HAP-1 (cell line): ENCODE results near the gene NACA2.
"Not testable (repeated sequence)": the region's sequence is repeated elsewhere in the genome, so short reads cannot be mapped to it uniquely, and the experiment has no call there.

ENCODE experiments used
- DNase-seq, 2 experiments: peaks; one replicate each; pipeline ENCODE4 v3.0.0-alpha.2; 2016 to 2020; ENCODE audit warnings: low spot score in 2 of 2
- H3K27me3 ChIP-seq: fragments of 250-450 bp; sonication (Bioruptor Pico); 2 replicates; pipeline ENCODE4 v1.5.1; 2020; ENCODE audit warnings: low read depth, mild to moderate bottlenecking, moderate library complexity
- H3K36me3 ChIP-seq: fragments of 250-450 bp; sonication (Bioruptor Pico); replicated peaks from 2 replicates; pipeline ENCODE4 v1.5.1; 2020; ENCODE audit warnings: mild to moderate bottlenecking
- H3K4me1 ChIP-seq: fragments of 250-450 bp; sonication (Bioruptor Pico); 2 replicates; pipeline ENCODE4 v1.5.1; 2020; ENCODE audit warnings: mild to moderate bottlenecking
- H3K4me3 ChIP-seq: fragments of 250-450 bp; sonication (Bioruptor Pico); 2 replicates; pipeline ENCODE4 v1.5.1; 2020; ENCODE audit warnings: mild to moderate bottlenecking, moderate library complexity
- H3K9me3 ChIP-seq: fragments of 250-450 bp; sonication (Bioruptor Pico); 2 replicates; pipeline ENCODE4 v1.5.1; 2020; ENCODE audit warnings: mild to moderate bottlenecking, moderate library complexity
- in situ Hi-C: fragments of 300-500 bp; cut with MboI; formaldehyde crosslinking; loops from 3 replicates; pipeline ENCODE4 v1.14.3; 2020; ENCODE audit warnings: low sequenced_read_pairs, inconsistent platforms, mixed read lengths

Gene NACA2

DNA sequence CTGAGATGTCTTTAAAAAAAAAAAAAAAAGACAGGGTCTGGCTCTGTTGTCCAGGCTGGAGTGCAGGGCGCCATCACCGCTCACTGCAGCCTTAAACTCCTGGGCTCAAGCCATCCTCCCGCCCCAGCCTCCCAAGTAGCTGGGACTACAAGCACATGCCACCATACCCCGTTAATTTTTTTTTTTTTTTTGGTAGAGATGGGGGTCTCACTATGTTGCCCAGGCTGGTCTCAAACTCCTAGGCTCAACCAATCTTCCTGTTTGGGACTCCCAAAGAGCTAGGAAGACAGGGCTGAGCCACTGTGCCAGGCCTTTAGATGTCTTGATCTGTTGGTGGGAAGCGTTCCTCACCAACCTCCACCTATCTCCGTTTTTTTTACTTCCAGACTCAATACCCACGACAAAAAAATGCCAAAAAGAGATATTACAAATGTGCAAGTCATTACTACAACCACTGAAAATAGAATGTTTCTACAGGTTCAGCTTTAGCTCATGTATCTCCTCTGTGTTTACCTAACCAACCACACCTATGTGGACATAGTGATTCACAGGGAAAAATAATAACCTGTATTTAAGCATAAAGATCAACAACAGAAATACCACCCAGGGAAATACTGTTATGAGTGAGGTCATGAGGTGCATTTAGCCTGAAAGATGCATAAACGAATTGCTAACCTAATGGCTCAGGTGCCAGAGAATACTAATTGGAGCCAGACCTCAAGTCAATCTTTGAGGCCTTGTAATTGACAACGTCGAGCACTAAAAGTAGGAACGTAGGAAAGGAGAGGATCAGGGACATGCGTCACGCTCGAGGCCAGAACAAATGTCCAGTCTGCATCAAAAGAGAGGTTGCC is 22.6 kb downstream of the NACA2 start:
- Histone ChIP-seq H3K4me3 (no peak overlapping the region), H3K4me1 (peaks cover 7% of the 10 kb centered on the region), H3K36me3 (no peaks in the 10 kb centered on the region), H3K27me3 (no peaks in the 10 kb centered on the region), H3K9me3 (peaks cover 6% of the 10 kb centered on the region)
- no peak for DNase-seq
- in situ Hi-C loops: loop anchor here (25.0 kb wide), 1 partner anchor 581 kb away; no protein-coding TSS in a partner anchor

GRCh38 chr17:61567045-61567802 is 23.8 kb downstream of the NACA2 start:
- in situ Hi-C loops: loop anchor here (25.0 kb wide), 1 partner anchor 580 kb away; no protein-coding TSS in a partner anchor

DNA sequence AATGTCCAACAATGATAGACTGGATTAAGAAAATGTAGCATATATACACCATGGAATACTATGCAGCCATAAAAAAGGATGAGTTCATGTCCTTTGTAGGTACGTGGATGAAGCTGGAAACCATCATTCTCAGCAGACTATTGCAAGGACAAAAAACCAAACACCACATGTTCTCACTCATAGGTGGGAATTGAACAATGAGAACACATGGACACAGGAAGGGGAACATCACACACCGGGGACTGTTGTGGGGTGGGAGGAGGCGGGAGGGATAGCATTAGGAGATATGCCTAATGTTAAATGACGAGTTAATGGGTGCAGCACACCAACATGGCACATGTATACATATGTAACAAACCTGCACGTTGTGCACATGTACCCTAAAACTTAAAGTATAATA is 24.6 kb downstream of the NACA2 start:
- H3K27me3 ChIP-seq, H3K36me3 ChIP-seq, H3K4me1 ChIP-seq, DNase-seq, H3K4me3 ChIP-seq, H3K9me3 ChIP-seq: not testable (repeated sequence)
- in situ Hi-C loops: loop anchor here (25.0 kb wide), 1 partner anchor 579 kb away; no protein-coding TSS in a partner anchor

More at GRCh38 chr17:61567045-61567802, 23.8 kb downstream of the NACA2 start:
- Histone ChIP-seq H3K4me3 (no peak overlapping the region), H3K9me3 (peaks cover 6% of the 10 kb centered on the region), H3K4me1 (peaks cover 7% of the 10 kb centered on the region), H3K36me3 (no peaks in the 10 kb centered on the region), H3K27me3 (no peaks in the 10 kb centered on the region)
- DNase-seq: peak in 1 of 2 experiments; percentile 69

DNA sequence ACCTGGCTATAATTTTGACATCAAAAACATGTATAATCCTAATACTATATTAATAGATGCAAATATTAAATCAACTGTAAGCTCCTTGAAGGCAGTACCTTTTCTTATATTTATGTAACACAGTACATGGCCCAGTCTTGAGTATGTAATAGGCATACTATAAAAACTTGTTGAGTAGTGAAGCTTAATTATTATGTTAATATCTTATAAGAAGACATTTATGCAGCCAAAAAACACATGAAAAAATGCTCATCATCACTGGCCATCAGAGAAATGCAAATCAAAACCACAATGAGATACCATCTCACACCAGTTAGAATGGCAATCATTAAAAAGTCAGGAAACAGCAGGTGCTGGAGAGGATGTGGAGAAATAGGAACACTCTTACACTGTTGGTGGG is 25.2 kb downstream of the NACA2 start:
- not testable (repeated sequence) for H3K27me3 ChIP-seq, H3K9me3 ChIP-seq, H3K4me1 ChIP-seq, H3K4me3 ChIP-seq, DNase-seq, H3K36me3 ChIP-seq
- in situ Hi-C loops: loop anchor here (25.0 kb wide), 1 partner anchor 579 kb away; no protein-coding TSS in a partner anchor

- in situ Hi-C loops: loop anchor here (25.0 kb wide), 1 partner anchor 578 kb away; no protein-coding TSS in a partner anchor
- Histone ChIP-seq H3K4me3 (no peak overlapping the region), H3K4me1 (peaks cover 7% of the 10 kb centered on the region), H3K36me3 (no peaks in the 10 kb centered on the region), H3K9me3 (peaks cover 4% of the 10 kb centered on the region), H3K27me3 (no peaks in the 10 kb centered on the region)
- no peak for DNase-seq
These were observed 25.8 kb downstream of the NACA2 start for GRCh38 chr17:61565213-61565612.

- Histone ChIP-seq H3K4me3 (no peak overlapping the region), H3K36me3 (no peaks in the 10 kb centered on the region), H3K4me1 (peaks cover 7% of the 10 kb centered on the region), H3K9me3 (no peaks in the 10 kb centered on the region), H3K27me3 (no peaks in the 10 kb centered on the region)
- in situ Hi-C loops: loop anchor here (25.0 kb wide), 1 partner anchor 575 kb away; no protein-coding TSS in a partner anchor
- DNase-seq: no peak
These were observed 28.7 kb downstream of the NACA2 start for GRCh38 chr17:61562287-61562686.

DNA sequence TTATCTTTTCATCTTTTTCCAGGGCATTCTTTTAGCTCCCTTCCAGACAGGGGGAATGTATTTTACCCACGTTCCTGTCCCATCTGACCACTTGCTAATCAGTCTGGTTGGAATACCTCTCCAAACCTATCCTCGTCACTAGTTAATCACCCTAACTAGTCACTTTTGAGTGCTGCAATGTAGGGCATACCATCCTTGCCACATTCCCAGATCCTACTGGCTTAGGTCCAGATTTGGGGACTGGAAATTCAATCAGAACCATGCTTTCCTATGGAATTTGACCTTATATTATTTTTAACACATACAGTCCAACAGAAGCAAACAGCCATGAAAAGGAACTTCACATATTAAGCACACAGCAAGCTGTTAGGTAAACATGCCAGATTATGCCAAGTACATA is 29.7 kb downstream of the NACA2 start:
- no peaks in the 10 kb centered on the region for H3K36me3 ChIP-seq
- H3K4me3 ChIP-seq: no peak overlapping the region
- no peaks in the 10 kb centered on the region for H3K9me3 ChIP-seq
- in situ Hi-C loops: loop anchor here (25.0 kb wide), 1 partner anchor 574 kb away; no protein-coding TSS in a partner anchor
- no peaks in the 10 kb centered on the region for H3K27me3 ChIP-seq
- H3K4me1 ChIP-seq: peaks cover 2% of the 10 kb centered on the region; the same call in 1 of the 2 replicates
- DNase-seq: no peak

- no peak overlapping the region for H3K4me3 ChIP-seq
- H3K4me1 ChIP-seq: peaks cover 2% of the 10 kb centered on the region; the same call in 1 of the 2 replicates
- in situ Hi-C loops: loop anchor here (25.0 kb wide), 1 partner anchor 573 kb away; no protein-coding TSS in a partner anchor
These were observed 30.9 kb downstream of the NACA2 start for GRCh38 chr17:61560071-61560470.

GRCh38 chr17:61556224-61557188 is 34.5 kb downstream of the NACA2 start:
- H3K4me3 ChIP-seq: no peak overlapping the region
- H3K36me3 ChIP-seq: no peaks in the 10 kb centered on the region
- no peak for DNase-seq
- H3K9me3 ChIP-seq: no peaks in the 10 kb centered on the region
- H3K27me3 ChIP-seq: no peaks in the 10 kb centered on the region
- in situ Hi-C loops: loop anchor here (25.0 kb wide), 1 partner anchor 569 kb away; no protein-coding TSS in a partner anchor
- peaks cover 5% of the 10 kb centered on the region; the same call in 1 of the 2 replicates for H3K4me1 ChIP-seq

More at GRCh38 chr17:61560071-61560470, 30.9 kb downstream of the NACA2 start:
- H3K27me3 ChIP-seq: no peaks in the 10 kb centered on the region
- no peaks in the 10 kb centered on the region for H3K9me3 ChIP-seq
- no peak for DNase-seq
- H3K36me3 ChIP-seq: no peaks in the 10 kb centered on the region

DNA sequence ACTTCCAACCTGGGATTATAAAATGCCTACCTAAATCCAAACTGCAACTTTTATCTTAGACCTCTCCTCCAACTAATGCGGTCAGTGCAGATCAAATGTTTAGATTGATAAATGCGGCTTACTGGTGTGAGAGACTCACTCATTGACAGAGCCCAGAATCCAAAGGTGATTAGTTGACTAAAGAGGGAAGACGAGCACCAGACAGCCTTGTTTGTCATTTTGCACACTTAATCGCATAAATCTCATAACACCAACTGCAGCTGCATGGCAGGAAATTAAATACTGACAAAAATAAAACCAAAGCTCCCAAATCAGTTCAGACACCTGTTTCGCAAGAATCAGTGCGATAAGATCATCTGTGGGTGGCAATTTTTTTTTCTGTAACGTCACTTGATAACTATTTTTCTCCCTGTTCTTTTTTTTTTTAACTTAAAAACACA is 35.9 kb downstream of the NACA2 start:
- no peak for DNase-seq
- peaks cover 5% of the 10 kb centered on the region; the same call in 1 of the 2 replicates for H3K4me1 ChIP-seq
- in situ Hi-C loops: loop anchor here (25.0 kb wide), 1 partner anchor 568 kb away; no protein-coding TSS in a partner anchor
- H3K4me3 ChIP-seq: no peak overlapping the region
- no peaks in the 10 kb centered on the region for H3K36me3 ChIP-seq
- H3K27me3 ChIP-seq: peaks cover 3% of the 10 kb centered on the region; the same call in 1 of the 2 replicates
- H3K9me3 ChIP-seq: no peaks in the 10 kb centered on the region

GRCh38 chr17:61554209-61554608 is 36.8 kb downstream of the NACA2 start:
- in situ Hi-C loops: loop anchor here (25.0 kb wide), 1 partner anchor 567 kb away; no protein-coding TSS in a partner anchor
- no peak for DNase-seq
- Histone ChIP-seq H3K27me3 (peaks cover 6% of the 10 kb centered on the region; the same call in 1 of the 2 replicates), H3K4me3 (no peak overlapping the region), H3K9me3 (no peaks in the 10 kb centered on the region), H3K36me3 (no peaks in the 10 kb centered on the region), H3K4me1 (peaks cover 5% of the 10 kb centered on the region; the same call in 1 of the 2 replicates)

DNA sequence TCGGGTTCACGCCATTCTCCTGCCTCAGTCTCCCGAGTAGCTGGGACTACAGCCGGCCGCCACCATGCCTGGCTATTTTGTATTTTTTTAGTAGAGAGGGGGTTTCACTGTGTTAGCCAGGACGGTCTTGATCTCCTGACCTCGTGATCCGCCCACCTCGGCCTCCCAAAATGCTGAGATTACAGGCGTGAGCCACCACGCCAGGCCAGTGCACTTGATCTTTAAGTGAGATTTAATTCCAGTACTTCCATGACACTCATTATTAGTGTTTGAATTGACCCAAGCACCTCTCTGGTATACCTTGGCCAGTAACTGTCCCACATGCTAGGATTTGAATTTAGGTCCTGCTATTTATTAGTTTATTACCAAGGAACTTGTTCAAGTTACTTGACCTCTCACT is 38.5 kb downstream of the NACA2 start:
- H3K4me3 ChIP-seq, H3K27me3 ChIP-seq, DNase-seq, H3K4me1 ChIP-seq, H3K36me3 ChIP-seq, H3K9me3 ChIP-seq: not testable (repeated sequence)
- in situ Hi-C loops: loop anchor here (25.0 kb wide), 1 partner anchor 565 kb away; no protein-coding TSS in a partner anchor
